Activated naive CD8-positive, alpha-beta T cell treated with anti-CD3 and anti-CD28 coated beads, Interleukin-2, amount 50 U/mL, for 16 hours (primary cell): ENCODE measurements around the gene DHDDS.
"Not testable (repeated sequence)": the region's sequence is repeated elsewhere in the genome, so short reads cannot be mapped to it uniquely, and the experiment has no call there.

Experiments
- DNase-seq: peaks from one replicate; pipeline ENCODE4 v3.0.0-alpha.2; 2020; ENCODE audit warnings: low read depth, low spot score

Gene DHDDS

GRCh38 chr1:26476958-26477357 lies 44.8 kb downstream of the DHDDS start:
- DNase-seq, result no peak

DNA sequence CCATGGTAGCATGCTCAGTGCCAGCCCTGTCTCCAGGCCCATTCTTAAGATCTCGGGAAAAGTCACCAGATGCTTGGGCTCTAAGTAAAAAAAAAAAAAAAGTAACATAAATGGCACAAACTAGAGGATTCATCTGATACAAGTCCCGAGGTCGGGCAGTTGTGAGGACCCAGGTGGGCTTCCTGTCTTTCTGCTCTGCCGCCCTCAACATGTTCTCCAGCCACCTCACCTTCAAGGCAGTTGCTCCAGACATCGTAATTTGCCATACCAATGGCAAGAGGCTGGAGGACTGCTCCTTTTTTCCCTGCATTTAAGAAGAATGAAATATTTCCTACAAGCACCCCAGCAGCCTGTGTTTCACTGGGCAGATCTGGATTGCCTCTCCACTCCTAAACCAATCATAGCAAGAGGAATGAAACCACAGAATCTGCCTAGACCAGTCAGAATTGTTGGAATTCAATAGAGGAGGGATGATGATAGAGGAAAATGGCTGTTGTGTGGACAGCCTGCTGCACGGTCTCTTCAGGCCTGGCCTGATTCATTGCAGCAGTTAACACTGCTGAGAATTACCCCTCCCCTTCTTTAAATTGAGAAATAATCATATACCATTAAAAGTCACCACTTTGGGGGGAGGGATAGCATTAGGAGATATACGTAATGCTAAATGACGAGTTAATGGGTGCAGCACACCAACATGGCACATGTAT lies 45.5 kb downstream of the DHDDS start:
- DNase-seq, result no peak

GRCh38 chr1:26478159-26478558 lies 46.0 kb downstream of the DHDDS start:
- no peak for DNase-seq

DNA sequence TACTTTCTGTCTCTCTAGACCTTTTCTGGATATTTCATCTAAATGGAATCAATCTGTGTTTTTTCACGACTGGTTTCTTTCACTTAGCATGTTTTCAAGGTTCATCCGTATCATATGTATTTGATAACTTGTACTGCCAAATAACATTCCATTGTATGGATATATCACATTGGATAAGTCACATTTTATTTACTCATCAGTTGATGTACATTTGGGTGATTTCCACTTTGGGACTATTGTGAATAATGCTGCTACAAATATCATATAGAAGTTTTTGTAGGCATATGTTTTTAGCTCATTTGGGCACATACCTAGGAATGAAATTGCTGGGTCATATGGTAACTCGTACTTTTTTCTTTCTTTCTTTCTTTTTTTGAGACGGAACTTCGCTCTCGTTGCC lies 46.9 kb downstream of the DHDDS start:
- DNase-seq, result no peak

- DNase-seq, result no peak
These were observed 50.8 kb downstream of the DHDDS start for GRCh38 chr1:26482921-26483320.

GRCh38 chr1:26483980-26484379 lies 51.9 kb downstream of the DHDDS start:
- no peak for DNase-seq

GRCh38 chr1:26490155-26490554 lies 58.0 kb downstream of the DHDDS start:
- DNase-seq, result no peak

- no peak for DNase-seq
These were observed 61.1 kb downstream of the DHDDS start for GRCh38 chr1:26493267-26493666.

GRCh38 chr1:26493938-26494337 lies 61.8 kb downstream of the DHDDS start:
- no peak for DNase-seq

- DNase-seq, result no peak
These were observed 64.7 kb downstream of the DHDDS start for GRCh38 chr1:26496861-26497260.

DNA sequence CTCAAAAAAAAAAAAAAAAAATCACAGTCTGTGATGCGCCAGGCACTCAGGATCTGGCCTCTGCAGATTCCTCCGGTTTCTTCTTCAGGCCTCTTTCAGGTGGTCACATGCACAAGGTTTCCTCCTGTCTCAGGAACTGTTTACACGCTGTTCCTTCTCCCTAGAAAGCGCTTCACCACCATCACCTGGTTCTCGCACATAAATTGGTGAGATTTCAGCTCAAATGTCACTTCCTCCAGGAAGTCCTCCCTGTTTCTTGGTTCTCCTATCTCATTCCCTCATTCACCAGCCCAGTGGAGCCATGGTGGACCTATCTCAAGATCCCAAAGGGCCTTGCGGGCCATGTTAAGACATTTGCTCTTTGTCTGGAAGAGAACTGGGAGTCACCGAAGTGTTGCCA lies 66.8 kb downstream of the DHDDS start:
- DNase-seq, result no peak

DNA sequence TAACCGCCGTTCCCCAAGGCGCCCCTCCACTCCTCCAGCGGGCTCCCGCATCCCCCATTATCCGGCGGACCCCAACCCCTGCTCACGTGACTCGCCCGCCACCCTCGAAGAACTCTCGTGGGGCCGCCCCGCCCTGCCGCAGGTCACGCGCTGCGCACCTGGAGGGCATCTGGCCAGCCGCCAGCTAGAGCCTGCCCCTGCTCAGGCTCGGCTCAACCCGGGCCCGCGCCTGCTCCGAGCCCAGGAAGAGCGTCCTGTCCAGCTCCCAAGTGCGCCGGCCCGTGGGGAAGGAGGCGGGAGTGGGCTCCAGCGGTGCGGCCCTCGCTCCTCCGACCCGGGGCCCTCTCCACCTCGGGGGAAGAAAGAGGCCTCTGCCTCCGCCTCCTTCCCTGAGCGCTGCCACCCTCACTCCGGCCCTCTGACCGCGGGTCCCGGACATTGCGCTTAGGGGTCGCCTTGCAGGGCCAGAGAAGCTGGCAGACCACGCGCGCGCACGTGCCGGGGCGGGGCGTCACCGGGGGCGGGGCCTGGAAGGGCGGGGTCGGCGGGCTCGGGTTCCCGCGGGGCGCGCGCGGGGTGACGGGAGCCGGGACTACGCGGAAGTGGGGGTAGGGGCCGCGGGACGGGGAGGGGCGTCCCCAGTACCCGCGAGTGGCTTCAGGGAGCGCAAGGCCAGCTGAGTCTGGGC lies 68.5 kb downstream of the DHDDS start:
- DNase-seq, result peak; percentile 85

- DNase-seq, result not testable (repeated sequence)
These were observed 78.6 kb downstream of the DHDDS start for GRCh38 chr1:26510711-26511110.

DNA sequence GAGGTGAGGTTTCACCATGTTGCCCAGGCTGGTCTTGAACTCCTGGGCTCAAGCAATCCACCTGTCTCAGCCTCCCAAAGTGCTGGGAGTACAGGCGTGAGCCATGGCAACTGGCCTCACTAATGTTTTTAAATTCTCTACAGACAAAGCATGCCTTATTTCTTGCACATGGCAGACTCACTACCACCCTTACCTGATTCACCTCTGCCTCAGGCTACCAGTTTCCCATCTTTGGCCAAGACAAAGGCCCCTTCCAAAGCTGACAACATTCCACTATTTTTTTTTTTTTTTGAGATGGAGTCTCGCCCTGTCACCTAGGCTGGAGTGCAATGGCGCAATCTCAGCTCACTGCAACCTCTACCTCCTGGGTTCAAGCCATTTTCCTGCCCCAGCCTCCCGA lies 83.7 kb downstream of the DHDDS start:
- DNase-seq, result not testable (repeated sequence)

DNA sequence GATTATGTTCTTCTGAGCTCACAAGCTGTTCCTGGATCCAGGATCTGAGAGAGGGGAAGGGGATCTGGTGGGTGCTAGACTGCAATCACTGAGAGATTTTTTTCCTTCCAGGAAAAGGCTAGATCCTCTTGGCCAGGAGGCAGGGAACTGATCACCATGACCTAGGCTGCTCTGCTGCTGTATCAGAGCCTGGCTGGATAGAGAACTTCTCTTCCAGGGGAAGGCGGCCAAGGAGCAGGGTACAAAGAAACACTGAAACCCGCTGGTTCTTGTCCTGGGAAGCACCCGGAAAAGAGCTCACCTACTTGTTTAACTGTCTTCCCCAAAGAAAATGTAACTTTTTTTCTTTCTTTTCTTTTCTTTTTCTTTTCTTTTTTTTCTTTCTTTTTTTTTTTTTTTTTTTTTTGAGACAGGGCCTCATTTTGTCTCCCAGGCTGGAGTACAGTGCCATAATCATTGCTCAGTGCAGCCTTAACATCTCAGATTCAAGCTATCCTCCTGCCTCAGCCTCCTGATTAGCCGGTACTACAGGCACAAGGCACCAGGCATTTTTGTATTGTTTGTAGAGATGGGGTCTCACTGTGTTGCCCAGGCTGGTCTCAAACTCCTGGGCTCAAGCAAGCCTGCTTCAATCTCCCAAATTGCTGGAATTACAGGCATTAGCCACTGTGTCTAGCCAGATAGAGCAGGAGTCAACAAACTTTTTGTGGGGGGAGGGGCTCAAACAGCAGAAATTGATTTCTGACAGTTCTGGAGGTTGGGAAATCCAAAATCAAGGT lies 85.1 kb downstream of the DHDDS start:
- DNase-seq, result no peak

- DNase-seq, result no peak
These were observed 85.6 kb downstream of the DHDDS start for GRCh38 chr1:26517766-26518049.

- DNase-seq, result no peak
These were observed 86.2 kb downstream of the DHDDS start for GRCh38 chr1:26518355-26518754.

- DNase-seq, result no peak
These were observed 88.2 kb downstream of the DHDDS start for GRCh38 chr1:26520339-26520738.
